Thyroid gland (tissue), 4 donors: ENCODE results near the gene SLC24A3.

ENCODE experiments used
- POLR2A ChIP-seq, 2 donors: fragments of 450-650 bp; IDR thresholded peaks; one replicate each; pipeline ENCODE4 v1.6.1; 2017; ENCODE audit warnings: antibody characterized with exemption in 2 of 2, mild to moderate bottlenecking in 2 of 2, moderate library complexity in 1 of 2
- TF ChIP-seq, protein P1 (sequence below), 6 experiments: fragments of 200-600 bp in 3 of 6; fragments of 450-650 bp in 3 of 6; sonication (generic) in 3 of 6; IDR thresholded peaks; one replicate each; pipeline ENCODE4 v1.5.1; 2016 to 2019; ENCODE audit warnings: antibody characterized with exemption in 6 of 6, mild to moderate bottlenecking in 2 of 6, inconsistent platforms in 1 of 6, moderate library complexity in 1 of 6

DNA sequence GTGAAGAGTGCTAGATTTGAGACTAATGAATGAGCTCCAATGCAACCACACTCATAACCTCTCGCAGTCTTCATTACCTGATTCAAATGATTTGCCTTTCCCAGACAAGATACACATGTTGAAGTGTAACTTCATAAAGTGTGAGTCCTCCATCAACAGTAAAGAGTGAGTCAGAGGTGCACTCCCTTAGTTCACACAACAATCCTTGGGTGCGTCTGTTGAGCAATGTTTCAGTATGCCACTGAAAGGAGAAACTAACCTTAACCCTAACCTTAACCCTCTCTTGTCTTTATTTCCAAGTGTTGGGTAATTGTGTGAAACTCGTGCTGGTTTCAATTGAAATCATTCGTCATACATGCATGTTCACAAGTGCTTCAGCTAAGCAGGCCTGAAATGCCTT lies 524.6 kb downstream of the SLC24A3 start:
- TF ChIP-seq POLR2A (IDR thresholded peaks at IDR 0.05) = no peak
- TF ChIP-seq, protein P1, sequence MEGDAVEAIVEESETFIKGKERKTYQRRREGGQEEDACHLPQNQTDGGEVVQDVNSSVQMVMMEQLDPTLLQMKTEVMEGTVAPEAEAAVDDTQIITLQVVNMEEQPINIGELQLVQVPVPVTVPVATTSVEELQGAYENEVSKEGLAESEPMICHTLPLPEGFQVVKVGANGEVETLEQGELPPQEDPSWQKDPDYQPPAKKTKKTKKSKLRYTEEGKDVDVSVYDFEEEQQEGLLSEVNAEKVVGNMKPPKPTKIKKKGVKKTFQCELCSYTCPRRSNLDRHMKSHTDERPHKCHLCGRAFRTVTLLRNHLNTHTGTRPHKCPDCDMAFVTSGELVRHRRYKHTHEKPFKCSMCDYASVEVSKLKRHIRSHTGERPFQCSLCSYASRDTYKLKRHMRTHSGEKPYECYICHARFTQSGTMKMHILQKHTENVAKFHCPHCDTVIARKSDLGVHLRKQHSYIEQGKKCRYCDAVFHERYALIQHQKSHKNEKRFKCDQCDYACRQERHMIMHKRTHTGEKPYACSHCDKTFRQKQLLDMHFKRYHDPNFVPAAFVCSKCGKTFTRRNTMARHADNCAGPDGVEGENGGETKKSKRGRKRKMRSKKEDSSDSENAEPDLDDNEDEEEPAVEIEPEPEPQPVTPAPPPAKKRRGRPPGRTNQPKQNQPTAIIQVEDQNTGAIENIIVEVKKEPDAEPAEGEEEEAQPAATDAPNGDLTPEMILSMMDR (IDR thresholded peaks at IDR 0.05) = no peak
